C4-2B (cell line): ENCODE results near the gene NOC3L.

ENCODE experiments used
- ZFX ChIP-seq: fragments of 450-650 bp; IDR thresholded peaks from 2 replicates; pipeline ENCODE4 v1.6.1; 2017
- TF ChIP-seq, protein P1 (sequence below): fragments of 450-650 bp; conservative IDR thresholded peaks from 2 replicates; pipeline ENCODE4 v1.5.1; 2017; ENCODE audit warnings: mild to moderate bottlenecking

DNA sequence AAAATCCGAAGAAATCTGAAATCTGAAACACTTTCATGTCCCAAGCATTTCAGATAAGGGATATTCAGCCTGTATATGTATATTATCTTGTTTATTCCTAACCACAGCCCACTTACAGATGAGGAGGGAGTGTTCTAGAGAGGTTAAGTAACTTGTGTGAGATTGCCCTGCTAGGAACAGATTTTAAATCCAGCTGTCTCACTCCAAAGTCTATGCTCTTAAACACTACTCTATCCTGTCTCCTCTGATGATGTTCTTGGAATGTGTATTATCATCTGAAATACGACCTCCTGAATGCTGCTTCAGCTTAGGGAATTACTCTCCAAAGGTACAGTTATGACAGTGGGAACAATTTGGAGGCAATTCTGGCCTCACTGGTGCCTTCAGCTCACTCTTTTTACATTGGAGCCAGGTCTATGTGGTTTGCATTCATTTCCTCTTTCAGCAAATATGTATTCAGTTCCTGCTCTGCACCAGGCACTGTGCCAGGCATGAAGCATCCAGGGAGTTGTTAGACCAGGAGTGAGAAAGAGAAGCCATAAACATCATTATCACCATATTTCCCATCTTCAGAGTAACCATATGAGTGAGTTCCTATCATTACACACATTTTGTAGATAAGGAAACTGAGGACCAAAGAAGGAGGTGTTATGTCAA lies 70.2 kb downstream of the NOC3L start:
- TF ChIP-seq, protein P1, sequence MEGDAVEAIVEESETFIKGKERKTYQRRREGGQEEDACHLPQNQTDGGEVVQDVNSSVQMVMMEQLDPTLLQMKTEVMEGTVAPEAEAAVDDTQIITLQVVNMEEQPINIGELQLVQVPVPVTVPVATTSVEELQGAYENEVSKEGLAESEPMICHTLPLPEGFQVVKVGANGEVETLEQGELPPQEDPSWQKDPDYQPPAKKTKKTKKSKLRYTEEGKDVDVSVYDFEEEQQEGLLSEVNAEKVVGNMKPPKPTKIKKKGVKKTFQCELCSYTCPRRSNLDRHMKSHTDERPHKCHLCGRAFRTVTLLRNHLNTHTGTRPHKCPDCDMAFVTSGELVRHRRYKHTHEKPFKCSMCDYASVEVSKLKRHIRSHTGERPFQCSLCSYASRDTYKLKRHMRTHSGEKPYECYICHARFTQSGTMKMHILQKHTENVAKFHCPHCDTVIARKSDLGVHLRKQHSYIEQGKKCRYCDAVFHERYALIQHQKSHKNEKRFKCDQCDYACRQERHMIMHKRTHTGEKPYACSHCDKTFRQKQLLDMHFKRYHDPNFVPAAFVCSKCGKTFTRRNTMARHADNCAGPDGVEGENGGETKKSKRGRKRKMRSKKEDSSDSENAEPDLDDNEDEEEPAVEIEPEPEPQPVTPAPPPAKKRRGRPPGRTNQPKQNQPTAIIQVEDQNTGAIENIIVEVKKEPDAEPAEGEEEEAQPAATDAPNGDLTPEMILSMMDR: no peak
- no peak for TF ChIP-seq ZFX
